Ovary (tissue), 9 donors: ENCODE results near the gene SIDT1. TPM values are rescaled to one million over a fixed set of nuclear protein-coding genes. Genes with fewer than 3 reads are reported as not detected.

Experiments
- DNase-seq, 5 donors: peaks; one replicate each; pipeline ENCODE4 v3.0.0-alpha.2; 2019 to 2020
- H3K27ac ChIP-seq, 2 donors: fragments of 200-600 bp; one replicate each; pipeline versions ENCODE4 v1.5.1 to v1.8.0; 2019 to 2022
- H3K27me3 ChIP-seq: fragments of 200-600 bp; one replicate; pipeline ENCODE4 v1.8.0; 2022
- H3K36me3 ChIP-seq: fragments of 200-600 bp; sonication (generic); one replicate; pipeline ENCODE4 v1.5.1; 2019
- H3K4me1 ChIP-seq: one replicate; pipeline ENCODE4 v1.8.1; 2013; ENCODE audit warnings: mild to moderate bottlenecking, moderate library complexity; ENCODE audit not compliant: insufficient read depth
- H3K4me3 ChIP-seq: fragments of 200-600 bp; sonication (generic); one replicate; pipeline ENCODE4 v1.5.1; 2017
- H3K9me3 ChIP-seq, 2 donors: fragments of 200-600 bp in 1 of 2; sonication (generic) in 1 of 2; one replicate each; pipeline versions ENCODE4 v1.5.1 to v1.8.1; 2013 to 2019; ENCODE audit warnings: mild to moderate bottlenecking in 1 of 2, moderate library complexity in 1 of 2
- CTCF ChIP-seq, 3 donors: fragments of 450-650 bp in 2 of 3; fragments of 200-600 bp in 1 of 3; IDR thresholded peaks; one replicate each; pipeline versions ENCODE4 v1.5.1 to v1.8.0; 2016 to 2022; ENCODE audit warnings: antibody characterized with exemption in 3 of 3, mild to moderate bottlenecking in 1 of 3
- EP300 ChIP-seq: sonication (generic); formaldehyde crosslinking; IDR thresholded peaks from one replicate; pipeline ENCODE4 v1.6.1; 2017; ENCODE audit warnings: antibody characterized with exemption
- POLR2A ChIP-seq: fragments of 450-650 bp; IDR thresholded peaks from one replicate; pipeline ENCODE4 v1.6.1; 2017; ENCODE audit warnings: antibody characterized with exemption, mild to moderate bottlenecking, moderate library complexity
- WGBS, 3 donors: extraction: QIAGEN DNeasy Blood & Tissue Kit in 1 of 3; methylation state at CpG; one replicate each; pipeline versions ENCODE4 v1.1.5 to v1.1.7; 2013 to 2017; 5-methylcytosine and 5-hydroxymethylcytosine counted together
- intact Hi-C, 4 donors: fragments of 100-400 bp; cut with DNase I; formaldehyde crosslinking; loops; one replicate each; pipeline versions ENCODE4 v1.11.0 to v1.15.1; 2022 to 2023
- polyA plus RNA-seq, 2 donors: library from polyadenylated mRNA; stranded (reverse); fragments of 200-250 nt in 1 of 2; fragments of 350-450 nt in 1 of 2; fragmentation: Illumina TruSeq in 1 of 2; extraction: RNeasy Lipid Tissue Mini Kit (QIAGEN cat#74804) in 1 of 2; gene quantifications; one replicate each; pipeline ENCODE4 v1.2.3, GENCODE V29; 2013 to 2014
- total RNA-seq, 7 donors: library from RNA; depleted of rRNA in 2 of 7; stranded (reverse); fragments of >200 nt in 2 of 7; fragmentation: NEBNext Ultra II Directional in 3 of 7; extraction: Animal tissue kit (Norgen Biotek cat#: 25700) in 3 of 7; gene quantifications; one replicate each; pipeline versions ENCODE4 v1.1.0 to v1.2.4, GENCODE V29; 2016 to 2023
- donor health status: DM: no; HTN: no; CAD: no; lungs with moderate emphysema.
- donor health status: DM: no; HTN: no; CAD: no.
- donor health status: Bipolar disorder and iron deficiency.
- donor health status: DM: yes; HTN: yes; CAD: no.
- donor health status: DM: no; HTN: no; CAD: no.
- donor health status: DM: yes; HTN: yes; CAD: no.

Gene SIDT1
- total and polyA plus RNA-seq, 9 donors, result 0.34 to 12.3 (median 1.1) TPM

- Histone ChIP-seq H3K36me3 (no peaks in the 10 kb centered on the region), H3K27ac (no peak overlapping the region), H3K27me3 (no peaks in the 10 kb centered on the region), H3K4me3 (no peak overlapping the region), H3K4me1 (no peaks in the 10 kb centered on the region), H3K9me3 (no peaks in the 10 kb centered on the region)
- intact Hi-C loops, result no loop called here
- TF ChIP-seq POLR2A (no peak), CTCF (IDR thresholded peaks at IDR 0.05) (no peak), EP300 (no peak)
- DNase-seq, result no peak
- whole genome bisulfite sequencing, 3 donors, result 90 to 91% (median 91%) methylated on average over 3 of the region's 3 CpGs
Observed at GRCh38 chr3:113570158-113570557, 37.8 kb downstream of the SIDT1 start.

- TF ChIP-seq POLR2A (no peak), CTCF (IDR thresholded peaks at IDR 0.05) (no peak), EP300 (no peak)
- Histone ChIP-seq H3K27ac (no peak overlapping the region), H3K4me3 (no peak overlapping the region), H3K4me1 (no peaks in the 10 kb centered on the region), H3K36me3 (no peaks in the 10 kb centered on the region), H3K27me3 (no peaks in the 10 kb centered on the region), H3K9me3 (no peaks in the 10 kb centered on the region)
- no peak for DNase-seq
- intact Hi-C loops, result no loop called here
- WGBS, 3 donors, result 56 to 73% (median 58%) methylated on average over 2 of the region's 2 CpGs
Observed at GRCh38 chr3:113571360-113571759, 39.0 kb downstream of the SIDT1 start.

- DNase-seq, result no peak
- Histone ChIP-seq H3K9me3 (no peaks in the 10 kb centered on the region), H3K4me3 (no peak overlapping the region), H3K4me1 (no peaks in the 10 kb centered on the region), H3K27me3 (no peaks in the 10 kb centered on the region), H3K36me3 (no peaks in the 10 kb centered on the region), H3K27ac (no peak overlapping the region)
- intact Hi-C loops, result loop anchor here in 1 of 4 donors (2.0 kb wide), 1 partner anchor 13 kb away; no protein-coding TSS in a partner anchor
- 34 to 43% (median 37%) methylated on average over 3 of the region's 3 CpGs for WGBS, 3 donors
- TF ChIP-seq EP300 (no peak), POLR2A (no peak), CTCF (IDR thresholded peaks at IDR 0.05) (no peak)
Observed at GRCh38 chr3:113573728-113574127, 41.4 kb downstream of the SIDT1 start.

- no peak overlapping the region for H3K4me3 ChIP-seq
- no peak for TF ChIP-seq CTCF (IDR thresholded peaks at IDR 0.05)
- TF ChIP-seq POLR2A, result no peak
- no peak for TF ChIP-seq EP300
- H3K9me3 ChIP-seq, result no peaks in the 10 kb centered on the region
- H3K36me3 ChIP-seq, result no peaks in the 10 kb centered on the region
- intact Hi-C loops, result loop anchor here in 1 of 4 donors (2.0 kb wide), 1 partner anchor 13 kb away; no protein-coding TSS in a partner anchor
- WGBS, 3 donors, result 48 to 54% (median 52%) methylated on average over 2 of the region's 2 CpGs
- no peaks in the 10 kb centered on the region for H3K27me3 ChIP-seq
- H3K4me1 ChIP-seq, result no peaks in the 10 kb centered on the region
- H3K27ac ChIP-seq, result no peak overlapping the region
- DNase-seq, result no peak
Observed at GRCh38 chr3:113574213-113574612, 41.9 kb downstream of the SIDT1 start.
